Activated CD4-positive, alpha-beta memory T cell treated with anti-CD3 and anti-CD28 coated beads for 36 hours (primary cell): ENCODE results near the gene GALNT2. TPM values are rescaled to one million over a fixed set of nuclear protein-coding genes. Genes with fewer than 3 reads are reported as not detected.

Experiments used
- CTCF ChIA-PET: fragments of 350-600 bp; sonication (Branson Sonifier 250); formaldehyde crosslinking; loops from one replicate; lab custom pipeline; 2021; ENCODE audit warnings: antibody characterized with exemption, inconsistent platforms; lab: Charles Lee
- POLR2A ChIA-PET: fragments of 350-600 bp; sonication (Branson Sonifier 250); formaldehyde crosslinking; loops from one replicate; lab custom pipeline; 2021; ENCODE audit warnings: antibody characterized with exemption; lab: Charles Lee
- DNase-seq: peaks from one replicate; pipeline ENCODE4 v3.0.0-alpha.2; 2020
- H3K27ac Mint-ChIP-seq: one replicate; pipeline ENCODE4 v1.8.0; 2021; ENCODE audit warnings: mixed read lengths
- H3K27me3 Mint-ChIP-seq: one replicate; pipeline ENCODE4 v1.8.0; 2021; ENCODE audit warnings: mixed read lengths
- H3K36me3 Mint-ChIP-seq: one replicate; pipeline ENCODE4 v1.8.0; 2021; ENCODE audit warnings: mixed read lengths
- H3K4me1 Mint-ChIP-seq: one replicate; pipeline ENCODE4 v1.8.0; 2021; ENCODE audit warnings: low read depth, mixed read lengths
- H3K4me3 Mint-ChIP-seq: one replicate; pipeline ENCODE4 v1.8.0; 2021; ENCODE audit warnings: mild to moderate bottlenecking, mixed read lengths
- H3K9me3 Mint-ChIP-seq: one replicate; pipeline ENCODE4 v1.8.0; 2021; ENCODE audit warnings: mixed read lengths
- intact Hi-C: fragments of 100-400 bp; cut with micrococcal nuclease; formaldehyde crosslinking; loops from one replicate; pipeline ENCODE4 v1.15.1; 2023
- total RNA-seq, 2 experiments: library from RNA; stranded (reverse); gene quantifications; one replicate each; pipeline ENCODE4 v1.2.3, GENCODE V29; 2021

Gene GALNT2
- total RNA-seq, 2 experiments from 2014 or later, result 49.5 to 51.0 TPM

DNA sequence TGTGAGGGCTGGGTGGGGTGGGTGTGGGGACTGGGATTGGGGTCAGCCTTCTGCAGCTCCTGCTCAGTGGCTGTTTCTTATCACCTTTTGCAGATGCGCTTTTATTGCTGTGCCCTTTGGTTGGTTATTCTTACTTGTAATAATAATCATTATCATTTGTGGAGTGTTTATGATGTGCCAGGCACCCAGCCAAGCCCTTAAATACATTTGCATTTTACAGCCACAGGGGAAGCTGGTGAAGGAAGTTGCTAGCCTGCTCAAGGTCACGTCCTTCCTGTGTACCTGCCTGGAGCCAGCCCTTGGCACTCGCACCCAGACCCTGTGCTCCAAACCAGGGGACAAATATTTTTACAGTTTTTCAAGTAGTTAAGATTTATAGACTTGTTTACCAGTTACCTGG is 215.1 kb downstream of the GALNT2 start:
- intact Hi-C loops, result no loop called here
- ChIA-PET POLR2A (interaction anchor here (0.5 kb wide), 1 partner anchor 714 kb away, joined by 3 read pairs; no protein-coding TSS in a partner anchor), CTCF (no interaction called here)
- no peaks in the 10 kb centered on the region for H3K9me3 Mint-ChIP-seq
- peak; percentile 8 for DNase-seq
- peaks cover 13% of the 10 kb centered on the region for H3K36me3 Mint-ChIP-seq
- no peak overlapping the region for H3K27ac Mint-ChIP-seq
- peaks cover 10% of the 10 kb centered on the region for H3K4me1 Mint-ChIP-seq
- H3K4me3 Mint-ChIP-seq, result no peak overlapping the region
- no peaks in the 10 kb centered on the region for H3K27me3 Mint-ChIP-seq

DNA sequence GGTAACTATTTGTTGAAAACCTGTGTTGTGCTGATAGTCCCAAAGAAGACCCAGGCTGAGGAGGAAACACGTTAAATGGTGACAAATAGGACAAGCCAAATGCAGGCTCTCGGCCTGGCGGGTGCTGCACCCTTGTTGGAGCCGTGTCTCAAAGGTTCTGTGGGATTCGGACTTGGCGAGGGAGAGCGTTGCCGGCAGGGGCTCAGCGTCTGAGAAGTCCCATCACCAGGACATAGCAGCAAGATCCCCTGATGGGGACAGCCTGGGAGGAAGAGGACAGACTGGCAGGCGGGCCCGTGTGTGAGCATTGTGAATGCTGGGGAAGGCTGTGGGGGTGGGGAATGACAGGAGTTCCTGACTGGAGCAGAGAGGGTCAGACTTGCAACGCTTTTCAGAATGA is 216.6 kb downstream of the GALNT2 start:
- POLR2A ChIA-PET, result no interaction called here
- intact Hi-C loops, result no loop called here
- H3K4me1 Mint-ChIP-seq, result peaks cover 10% of the 10 kb centered on the region
- H3K27me3 Mint-ChIP-seq, result no peaks in the 10 kb centered on the region
- no peak overlapping the region for H3K4me3 Mint-ChIP-seq
- no peak overlapping the region for H3K27ac Mint-ChIP-seq
- no peaks in the 10 kb centered on the region for H3K9me3 Mint-ChIP-seq
- CTCF ChIA-PET, result no interaction called here
- H3K36me3 Mint-ChIP-seq, result peaks cover 11% of the 10 kb centered on the region
- DNase-seq, result no peak

DNA sequence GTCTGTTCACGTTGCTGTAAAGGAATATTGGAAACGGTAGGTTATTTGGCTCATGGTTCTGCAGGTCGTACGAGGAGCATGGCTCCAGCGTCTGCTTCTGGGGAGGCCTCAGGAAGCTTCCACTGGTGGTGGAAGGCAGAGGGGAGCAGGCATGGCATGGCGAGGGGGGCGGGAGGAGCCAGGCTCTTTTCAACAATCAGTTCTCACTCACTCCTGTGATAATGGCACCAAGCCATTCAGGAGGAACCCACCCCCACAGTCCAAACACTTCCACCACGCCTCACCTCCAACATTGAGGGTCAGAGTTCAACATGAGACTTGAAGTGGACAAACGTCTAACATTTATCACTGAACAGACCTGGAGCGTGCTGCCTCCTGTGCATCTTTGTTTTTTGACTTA is 217.9 kb downstream of the GALNT2 start:
- intact Hi-C loops, result no loop called here
- Mint-ChIP-seq H3K9me3 (no peaks in the 10 kb centered on the region), H3K36me3 (peaks cover 5% of the 10 kb centered on the region), H3K4me3 (no peak overlapping the region), H3K4me1 (peaks cover 10% of the 10 kb centered on the region), H3K27ac (no peak overlapping the region), H3K27me3 (no peaks in the 10 kb centered on the region)
- DNase-seq, result no peak
- CTCF ChIA-PET, result no interaction called here
- POLR2A ChIA-PET, result no interaction called here

DNA sequence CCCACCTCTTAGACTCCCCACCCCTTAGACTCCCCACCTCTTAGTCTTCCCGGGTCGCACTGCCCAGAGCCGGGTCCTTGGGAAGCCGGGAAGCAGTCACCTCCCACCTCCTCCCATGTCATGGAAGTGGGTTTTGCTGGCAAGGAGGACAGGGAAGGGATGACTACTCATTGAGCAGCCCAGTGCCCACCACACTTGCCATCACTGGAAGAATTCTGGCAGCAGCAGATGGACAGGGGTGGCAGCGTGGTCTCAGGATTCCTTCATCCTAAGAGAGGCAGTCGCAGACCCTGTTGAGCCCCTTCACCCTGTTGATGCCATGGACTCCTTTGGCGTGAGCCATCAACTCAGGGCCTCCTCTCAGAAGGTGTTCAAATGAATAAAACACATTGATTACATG is 218.3 kb downstream of the GALNT2 start:
- POLR2A ChIA-PET, result no interaction called here
- no peaks in the 10 kb centered on the region for H3K9me3 Mint-ChIP-seq
- no peak overlapping the region for H3K4me3 Mint-ChIP-seq
- H3K4me1 Mint-ChIP-seq, result peaks cover 10% of the 10 kb centered on the region
- H3K27ac Mint-ChIP-seq, result no peak overlapping the region
- H3K36me3 Mint-ChIP-seq, result peaks cover 4% of the 10 kb centered on the region
- peaks cover 1% of the 10 kb centered on the region for H3K27me3 Mint-ChIP-seq
- no peak for DNase-seq
- CTCF ChIA-PET, result no interaction called here
- intact Hi-C loops, result no loop called here

DNA sequence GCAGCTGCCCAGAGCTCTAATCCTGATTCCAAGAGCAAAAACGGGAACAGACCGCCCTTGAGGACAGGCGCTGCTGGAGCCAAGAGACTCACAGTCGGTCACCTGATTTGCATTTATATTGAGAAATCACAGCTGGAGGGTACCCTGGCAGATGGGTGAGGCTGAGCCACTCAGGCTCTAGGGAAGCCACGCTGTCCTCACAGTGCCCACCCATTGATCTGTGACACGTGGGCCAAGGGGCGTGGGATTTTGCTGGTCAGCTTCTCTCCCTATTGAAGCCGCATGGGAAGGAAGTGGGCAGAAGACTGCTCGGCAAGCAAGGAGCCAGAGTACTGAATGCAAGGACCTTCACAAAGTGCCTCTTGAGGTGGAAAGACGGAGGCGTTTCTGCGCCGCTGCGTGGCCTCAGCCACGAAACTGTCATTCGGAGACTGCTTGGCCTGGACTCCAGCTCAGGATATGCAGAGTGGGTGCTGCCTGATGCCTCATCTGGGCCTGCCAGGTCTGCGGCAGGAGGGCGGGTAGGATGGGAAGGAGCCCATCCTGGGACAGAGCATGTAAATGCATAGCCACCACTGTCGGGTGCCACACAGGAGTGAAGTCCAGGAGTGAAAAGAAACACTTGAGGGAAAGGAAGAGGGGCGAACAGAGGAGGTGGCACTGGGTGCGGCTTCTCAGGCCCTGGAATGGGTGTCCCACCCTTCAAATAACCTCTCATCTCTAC is 219.3 kb downstream of the GALNT2 start:
- POLR2A ChIA-PET, result no interaction called here
- H3K27me3 Mint-ChIP-seq, result peaks cover 3% of the 10 kb centered on the region

DNA sequence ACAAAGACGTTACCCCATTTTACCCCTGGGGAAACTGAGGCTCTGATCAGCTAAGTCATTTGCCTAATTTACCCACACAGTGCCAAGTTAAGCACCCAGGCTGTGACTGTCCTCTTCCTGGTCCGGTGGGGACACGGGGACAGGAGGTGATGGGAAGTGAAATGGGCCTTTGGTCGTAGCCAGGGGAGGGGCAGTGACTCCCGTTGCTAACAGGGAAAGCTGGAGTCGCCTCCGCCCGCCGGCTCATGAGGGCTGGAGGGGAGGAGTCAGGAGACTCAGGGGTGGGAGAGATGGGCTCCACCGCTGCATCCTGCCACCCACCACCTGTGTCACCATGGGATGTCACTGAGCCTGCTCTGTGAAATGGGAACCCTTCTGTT is 219.8 kb downstream of the GALNT2 start:
- H3K36me3 Mint-ChIP-seq, result no peaks in the 10 kb centered on the region
- H3K4me3 Mint-ChIP-seq, result no peak overlapping the region
- DNase-seq, result no peak
- CTCF ChIA-PET, result no interaction called here
- no peaks in the 10 kb centered on the region for H3K9me3 Mint-ChIP-seq
- H3K27ac Mint-ChIP-seq, result no peak overlapping the region
- peaks cover 2% of the 10 kb centered on the region for H3K4me1 Mint-ChIP-seq
- peaks cover 5% of the 10 kb centered on the region for H3K27me3 Mint-ChIP-seq
- POLR2A ChIA-PET, result no interaction called here
- intact Hi-C loops, result no loop called here

More for the DNA sequence above, 219.3 kb downstream of the GALNT2 start:
- CTCF ChIA-PET, result no interaction called here
- peaks cover 1% of the 10 kb centered on the region for H3K36me3 Mint-ChIP-seq
- no peaks in the 10 kb centered on the region for H3K9me3 Mint-ChIP-seq
- intact Hi-C loops, result no loop called here
- peaks cover 7% of the 10 kb centered on the region for H3K4me1 Mint-ChIP-seq
- H3K27ac Mint-ChIP-seq, result no peak overlapping the region
- no peak overlapping the region for H3K4me3 Mint-ChIP-seq
- no peak for DNase-seq

DNA sequence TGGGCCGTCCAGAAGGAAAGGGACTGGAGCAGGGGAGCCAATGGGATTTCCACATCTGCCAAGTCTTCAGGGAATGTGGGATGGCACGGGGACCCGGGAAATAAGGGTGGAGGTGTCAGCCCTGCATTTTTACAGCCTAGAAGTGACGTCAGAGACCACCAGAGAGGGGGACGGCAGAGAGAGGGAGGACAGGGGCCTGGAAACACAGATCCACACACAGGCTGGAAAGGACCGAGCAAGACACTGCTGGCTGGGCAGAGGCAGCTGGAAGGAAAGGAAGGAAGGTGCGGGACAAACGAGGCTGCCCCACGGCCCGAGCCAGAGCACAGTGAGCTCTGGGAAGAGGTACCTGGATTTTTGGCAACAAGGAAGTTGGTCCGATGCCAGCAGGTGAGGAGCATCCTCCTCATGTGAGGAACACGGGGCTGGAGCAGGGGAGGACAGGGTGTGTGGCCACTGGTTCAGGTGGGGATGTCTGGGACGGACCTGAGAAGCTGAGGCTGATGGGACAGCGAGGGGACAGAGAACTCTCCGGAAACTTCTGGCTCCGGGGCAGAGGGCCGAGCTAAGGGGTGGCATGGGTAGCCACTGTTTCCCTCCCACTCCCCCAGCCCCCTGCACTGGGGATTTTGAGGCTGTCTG is 220.8 kb downstream of the GALNT2 start:
- Mint-ChIP-seq H3K36me3 (no peaks in the 10 kb centered on the region), H3K4me1 (no peaks in the 10 kb centered on the region), H3K4me3 (no peak overlapping the region), H3K27me3 (peaks cover 8% of the 10 kb centered on the region), H3K9me3 (no peaks in the 10 kb centered on the region), H3K27ac (no peak overlapping the region)
- intact Hi-C loops, result no loop called here
- CTCF ChIA-PET, result no interaction called here
- POLR2A ChIA-PET, result no interaction called here
- no peak for DNase-seq

DNA sequence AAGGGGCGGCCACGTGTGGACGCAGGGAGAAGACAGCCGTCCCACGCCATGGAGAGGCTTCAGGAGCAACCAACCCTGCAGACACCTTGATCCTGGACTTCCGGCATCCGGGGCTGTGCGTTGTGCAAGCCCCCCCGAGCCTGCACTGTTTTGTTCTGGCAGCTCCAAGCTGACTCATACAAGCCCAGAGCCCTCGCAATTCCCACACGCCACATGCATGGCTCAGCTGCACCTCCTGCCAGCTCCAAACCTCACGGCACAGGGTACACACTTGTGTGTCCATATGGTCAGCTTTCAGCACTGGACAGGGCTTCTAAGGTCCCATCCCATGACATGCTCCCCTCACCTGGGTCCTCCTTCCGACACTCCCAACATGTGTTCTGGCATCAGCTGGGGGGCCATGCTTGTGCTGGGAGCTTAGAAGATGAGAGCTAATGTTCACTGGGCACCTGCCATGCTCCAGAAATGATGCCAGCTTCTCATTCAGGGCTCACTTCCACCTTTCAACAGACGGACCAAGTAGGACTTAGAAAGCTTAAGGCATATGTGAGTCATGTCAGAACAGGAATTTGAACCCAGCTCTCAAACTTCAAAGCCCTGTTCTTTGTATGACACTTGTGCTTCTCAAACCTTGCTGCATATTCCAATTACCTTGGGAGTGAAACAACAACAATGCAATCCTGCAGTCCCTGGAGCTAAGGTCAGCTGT is 221.8 kb downstream of the GALNT2 start:
- peaks cover 14% of the 10 kb centered on the region for H3K27me3 Mint-ChIP-seq
- H3K4me3 Mint-ChIP-seq, result no peak overlapping the region
- H3K27ac Mint-ChIP-seq, result no peak overlapping the region
- no peaks in the 10 kb centered on the region for H3K36me3 Mint-ChIP-seq
- H3K9me3 Mint-ChIP-seq, result no peaks in the 10 kb centered on the region
- POLR2A ChIA-PET, result no interaction called here
- H3K4me1 Mint-ChIP-seq, result no peaks in the 10 kb centered on the region
- intact Hi-C loops, result no loop called here
- CTCF ChIA-PET, result interaction anchor here (0.6 kb wide), 1 partner anchor 564 kb away, joined by 5 read pairs; no protein-coding TSS in a partner anchor
- no peak for DNase-seq

DNA sequence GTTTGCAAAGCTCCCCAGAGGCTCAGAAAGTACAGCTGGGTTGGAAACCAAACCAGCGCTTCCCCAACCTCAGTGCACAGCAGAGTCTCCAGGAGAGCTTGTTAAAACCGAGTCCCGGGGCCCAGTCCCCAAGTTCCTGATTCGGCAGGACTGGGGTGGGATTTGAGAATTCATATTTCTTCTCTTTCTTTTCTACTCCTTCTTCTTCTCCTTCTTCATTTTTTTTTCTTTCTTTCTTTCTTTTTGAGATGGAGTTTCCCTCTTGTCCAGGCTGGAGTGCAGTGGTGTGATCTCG is 222.3 kb downstream of the GALNT2 start:
- POLR2A ChIA-PET, result no interaction called here
- intact Hi-C loops, result no loop called here
- H3K9me3 Mint-ChIP-seq, result no peaks in the 10 kb centered on the region
- H3K4me3 Mint-ChIP-seq, result no peak overlapping the region
- no peak overlapping the region for H3K27ac Mint-ChIP-seq
- H3K27me3 Mint-ChIP-seq, result peaks cover 14% of the 10 kb centered on the region
- no peaks in the 10 kb centered on the region for H3K4me1 Mint-ChIP-seq
- no peak for DNase-seq
- H3K36me3 Mint-ChIP-seq, result no peaks in the 10 kb centered on the region
- CTCF ChIA-PET, result interaction anchor here (0.6 kb wide), 1 partner anchor 563 kb away, joined by 5 read pairs; no protein-coding TSS in a partner anchor

DNA sequence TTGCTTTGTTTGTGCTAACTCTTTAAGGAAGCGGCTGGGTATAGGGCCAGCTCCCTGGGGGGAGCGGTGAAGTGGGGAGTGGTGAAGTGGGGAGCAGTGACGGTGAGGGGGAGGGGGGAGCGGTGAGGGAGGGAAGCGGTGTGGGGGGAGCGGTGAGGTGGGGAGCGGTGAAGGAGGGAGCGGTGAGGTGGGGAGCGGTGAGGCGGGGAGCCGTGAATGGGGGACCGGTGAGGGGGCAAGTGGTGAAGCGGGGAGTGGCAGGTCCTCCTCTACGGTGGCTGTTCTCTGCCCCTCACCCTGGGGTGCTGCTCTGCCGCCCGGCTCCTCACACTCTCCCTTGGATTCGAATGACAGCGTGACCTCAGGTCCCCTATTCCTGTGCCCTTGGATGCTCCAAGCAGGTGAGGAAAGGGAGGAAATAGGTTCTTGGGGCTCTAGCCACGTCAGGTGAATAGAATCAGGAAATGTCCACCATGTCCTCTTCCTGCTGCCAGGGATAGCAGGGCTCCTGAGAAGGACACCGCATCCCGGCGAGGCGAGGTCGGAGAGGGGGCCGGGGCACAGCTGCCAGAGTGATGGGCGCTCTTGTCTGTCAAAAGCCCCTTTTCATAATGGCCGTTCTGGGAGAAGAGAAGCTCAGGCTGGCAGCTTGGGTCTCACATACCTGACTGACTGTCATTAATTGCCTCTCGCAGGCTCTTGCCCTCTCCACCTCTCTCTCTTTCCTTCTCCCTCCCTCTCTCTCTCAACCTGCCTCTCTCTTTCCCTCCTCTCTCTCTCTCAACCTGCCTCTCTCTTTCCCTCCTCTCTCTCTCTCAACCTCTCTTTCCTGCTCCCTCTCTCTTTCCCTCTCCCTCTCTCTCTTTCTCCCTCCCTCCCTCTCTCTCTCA is 224.9 kb downstream of the GALNT2 start:
- no peak overlapping the region for H3K4me3 Mint-ChIP-seq
- H3K36me3 Mint-ChIP-seq, result no peaks in the 10 kb centered on the region
- peaks cover 14% of the 10 kb centered on the region for H3K27me3 Mint-ChIP-seq
- no peaks in the 10 kb centered on the region for H3K4me1 Mint-ChIP-seq
- H3K27ac Mint-ChIP-seq, result no peak overlapping the region
- CTCF ChIA-PET, result no interaction called here
- H3K9me3 Mint-ChIP-seq, result no peaks in the 10 kb centered on the region
- intact Hi-C loops, result no loop called here
- peak; percentile 7 for DNase-seq
- POLR2A ChIA-PET, result no interaction called here

DNA sequence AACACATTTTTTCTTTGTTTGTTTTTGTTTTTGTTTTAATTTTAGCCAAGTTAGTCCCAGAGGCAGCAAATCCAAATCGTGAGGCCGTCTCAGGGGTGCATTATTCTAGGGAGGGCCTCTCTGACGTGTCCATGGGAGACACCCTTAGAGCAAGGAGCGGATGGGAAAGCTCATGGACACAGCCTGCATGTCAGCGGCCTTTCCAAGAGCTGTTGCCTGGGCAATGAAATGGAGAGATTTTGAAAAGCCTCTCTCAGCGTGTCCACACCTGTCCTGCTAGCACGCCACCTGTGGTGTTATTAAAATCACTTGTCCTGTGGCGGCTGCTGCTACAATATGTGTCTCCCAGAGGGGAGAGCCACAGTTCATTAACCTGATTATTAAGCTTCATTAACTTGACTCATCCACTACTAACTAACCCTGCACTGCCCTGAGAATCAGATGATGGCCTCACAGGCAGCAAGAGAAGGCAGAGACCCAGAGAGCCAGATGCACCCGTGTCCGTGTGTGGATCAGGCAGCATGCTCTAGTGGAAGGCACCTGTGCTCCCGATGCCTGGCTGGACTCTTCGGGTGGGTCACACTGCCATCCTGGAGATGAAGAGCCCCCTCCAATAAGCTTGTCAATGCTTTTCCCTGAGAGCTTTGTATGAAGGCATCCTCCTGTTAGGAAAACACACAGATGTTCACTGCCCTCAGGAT is 225.8 kb downstream of the GALNT2 start:
- Mint-ChIP-seq H3K4me1 (no peaks in the 10 kb centered on the region), H3K9me3 (no peaks in the 10 kb centered on the region), H3K27me3 (peaks cover 14% of the 10 kb centered on the region), H3K4me3 (no peak overlapping the region), H3K27ac (no peak overlapping the region), H3K36me3 (no peaks in the 10 kb centered on the region)
- ChIA-PET POLR2A (no interaction called here), CTCF (interaction anchor here (1.3 kb wide), 1 partner anchor 13 kb away, joined by 3 read pairs; no protein-coding TSS in a partner anchor)
- DNase-seq, result peak; percentile 5
- intact Hi-C loops, result no loop called here
